A673 (cell line): ENCODE measurements around the gene ARSA.

Experiments used
- CTCF ChIP-seq: fragments of 300-800, 200-600 bp; sonication (generic); conservative IDR thresholded peaks from 2 replicates; pipeline ENCODE4 v1.5.1; 2017; ENCODE audit warnings: low read depth, mild to moderate bottlenecking, antibody characterized with exemption, low read length, moderate library complexity, mixed read lengths
- EZH2 ChIP-seq: fragments of 200-600 bp; sonication (generic); IDR thresholded peaks from 2 replicates; pipeline ENCODE4 v1.6.1; 2017; ENCODE audit warnings: borderline replicate concordance, low read depth, mild to moderate bottlenecking, mixed read lengths, antibody characterized with exemption, low read length; ENCODE audit not compliant: poor library complexity, severe bottlenecking

GRCh38 chr22:50622723-50623327, 5.1 kb downstream of the ARSA start:
- TF ChIP-seq EZH2 (no peak), CTCF (no peak)
